Measurements from ENCODE around the gene WFDC12. TPM values are rescaled to one million over a fixed set of nuclear protein-coding genes. Genes with fewer than 3 reads are reported as not detected.

The WFDC12 gene
- polyA plus RNA-seq, 1 donor (not counting 4 experiments of a cell fraction or from before 2014, with no cell fraction given): 1.8 TPM

DNA sequence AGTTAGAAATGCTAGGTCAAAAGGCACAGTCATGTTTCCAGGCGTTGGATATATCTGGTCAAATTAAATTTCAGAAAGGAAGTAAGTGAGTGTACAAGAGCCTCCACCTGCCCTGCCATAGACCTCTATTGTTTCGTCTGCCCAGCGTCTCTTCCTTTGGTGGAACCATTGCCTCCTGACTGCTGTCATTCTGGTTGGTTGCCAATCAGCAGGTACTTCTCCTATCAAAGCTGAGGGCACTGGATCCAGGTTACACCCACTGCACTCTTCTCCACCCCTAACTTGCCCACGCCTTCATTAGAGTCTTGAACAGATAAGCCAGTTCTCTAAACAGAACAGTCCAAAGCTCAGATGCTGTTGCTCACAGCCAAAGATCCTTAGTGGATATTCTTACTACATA is 6.7 kb downstream of the WFDC12 start:
- peaks cover 22% of the 10 kb centered on the region for H3K4me1 ChIP-seq (ENCODE audit: control insufficient read depth, extremely low read depth, insufficient read depth, low read length)
- FAIRE-seq (peak; percentile 43), DNase-seq (ENCODE audit: low read depth, low spot score) (no peak)
- dilution Hi-C loops (cut with MboI; ENCODE audit: extremely low pct_ligation_motif_present, low sequenced_read_pairs): no loop called here
- H3K9me3 ChIP-seq (ENCODE audit: control insufficient read depth, low read depth, low read length): no peaks in the 10 kb centered on the region
- H2AFZ ChIP-seq (ENCODE audit: control insufficient read depth, low read length): peak overlapping the region; percentile 35
- H3K9ac ChIP-seq (ENCODE audit: control insufficient read depth, extremely low read depth, insufficient read depth, low read length): no peak overlapping the region
- H3K4me2 ChIP-seq (ENCODE audit: control insufficient read depth, extremely low read depth, insufficient read depth, low read depth, low read length): no peak overlapping the region
- H4K20me1 ChIP-seq (ENCODE audit: control insufficient read depth, extremely low read depth, insufficient read depth, low read length): no peaks in the 10 kb centered on the region
- no peaks in the 10 kb centered on the region for H3K79me2 ChIP-seq (ENCODE audit: control insufficient read depth, insufficient read depth, low read length)
- no peaks in the 10 kb centered on the region for H3K9me1 ChIP-seq (ENCODE audit: control insufficient read depth, extremely low read depth, insufficient read depth, low read length)
- no peak overlapping the region for H3K27ac ChIP-seq (ENCODE audit: control insufficient read depth, insufficient read depth, low read length)
- TF ChIP-seq, protein P1, sequence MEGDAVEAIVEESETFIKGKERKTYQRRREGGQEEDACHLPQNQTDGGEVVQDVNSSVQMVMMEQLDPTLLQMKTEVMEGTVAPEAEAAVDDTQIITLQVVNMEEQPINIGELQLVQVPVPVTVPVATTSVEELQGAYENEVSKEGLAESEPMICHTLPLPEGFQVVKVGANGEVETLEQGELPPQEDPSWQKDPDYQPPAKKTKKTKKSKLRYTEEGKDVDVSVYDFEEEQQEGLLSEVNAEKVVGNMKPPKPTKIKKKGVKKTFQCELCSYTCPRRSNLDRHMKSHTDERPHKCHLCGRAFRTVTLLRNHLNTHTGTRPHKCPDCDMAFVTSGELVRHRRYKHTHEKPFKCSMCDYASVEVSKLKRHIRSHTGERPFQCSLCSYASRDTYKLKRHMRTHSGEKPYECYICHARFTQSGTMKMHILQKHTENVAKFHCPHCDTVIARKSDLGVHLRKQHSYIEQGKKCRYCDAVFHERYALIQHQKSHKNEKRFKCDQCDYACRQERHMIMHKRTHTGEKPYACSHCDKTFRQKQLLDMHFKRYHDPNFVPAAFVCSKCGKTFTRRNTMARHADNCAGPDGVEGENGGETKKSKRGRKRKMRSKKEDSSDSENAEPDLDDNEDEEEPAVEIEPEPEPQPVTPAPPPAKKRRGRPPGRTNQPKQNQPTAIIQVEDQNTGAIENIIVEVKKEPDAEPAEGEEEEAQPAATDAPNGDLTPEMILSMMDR (optimal IDR thresholded peaks at IDR 0.05 in 1 of 3, IDR thresholded peaks at IDR 0.05 in 1 of 3, conservative IDR thresholded peaks at IDR 0.05 in 1 of 3; ENCODE audit: extremely low read depth in 1 of 3, insufficient read depth in 2 of 3, low read length in 3 of 3): no peak
- no peak for TF ChIP-seq EZH2 (IDR thresholded peaks at IDR 0.05; ENCODE audit: low read length)
- H3K36me3 ChIP-seq (ENCODE audit: control insufficient read depth in 2 of 2, extremely low read depth in 1 of 2, insufficient read depth in 2 of 2, low read length in 2 of 2): no peaks in the 10 kb centered on the region
- no peaks in the 10 kb centered on the region for H3K27me3 ChIP-seq (ENCODE audit: control insufficient read depth, extremely low read depth, insufficient read depth, low read length)
- no peak overlapping the region for H3K4me3 ChIP-seq (ENCODE audit: control insufficient read depth in 2 of 3, extremely low read depth in 1 of 3, insufficient read depth in 2 of 3, low read depth in 1 of 3, low read length in 3 of 3)

DNA sequence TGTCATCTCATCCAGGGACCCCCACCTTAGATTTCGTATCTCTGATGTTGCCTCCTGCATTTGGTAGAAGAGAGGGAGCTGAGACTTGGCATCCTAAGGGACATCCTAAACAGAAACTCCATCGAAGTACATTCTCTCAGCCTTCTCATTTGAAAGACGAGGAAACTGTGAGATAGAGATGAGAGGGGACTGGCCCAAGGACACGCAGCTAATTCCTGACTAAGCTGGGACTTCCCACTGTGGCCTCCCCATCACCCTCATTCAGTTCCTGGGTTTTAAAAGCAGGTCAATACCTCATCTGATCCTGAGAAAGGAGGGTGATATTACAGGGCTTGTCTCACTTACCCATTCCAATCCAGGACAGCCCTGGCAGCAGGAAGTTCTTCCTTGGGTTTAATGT is 8.4 kb downstream of the WFDC12 start:
- H3K36me3 ChIP-seq (ENCODE audit: control insufficient read depth in 2 of 2, extremely low read depth in 1 of 2, insufficient read depth in 2 of 2, low read length in 2 of 2): no peaks in the 10 kb centered on the region
- H3K27me3 ChIP-seq (ENCODE audit: control insufficient read depth, extremely low read depth, insufficient read depth, low read length): no peaks in the 10 kb centered on the region
- H4K20me1 ChIP-seq (ENCODE audit: control insufficient read depth, extremely low read depth, insufficient read depth, low read length): no peaks in the 10 kb centered on the region
- no peak for DNase-seq (ENCODE audit: low read depth, low spot score)
- no peak overlapping the region for H3K4me2 ChIP-seq (ENCODE audit: control insufficient read depth, extremely low read depth, insufficient read depth, low read depth, low read length)
- H3K9me1 ChIP-seq (ENCODE audit: control insufficient read depth, extremely low read depth, insufficient read depth, low read length): no peaks in the 10 kb centered on the region
- peak overlapping the region; percentile 57 for H2AFZ ChIP-seq (ENCODE audit: control insufficient read depth, low read length)
- no peak for TF ChIP-seq EZH2 (IDR thresholded peaks at IDR 0.05; ENCODE audit: low read length)
- TF ChIP-seq, protein P1 (optimal IDR thresholded peaks at IDR 0.05 in 1 of 3, IDR thresholded peaks at IDR 0.05 in 1 of 3, conservative IDR thresholded peaks at IDR 0.05 in 1 of 3; ENCODE audit: extremely low read depth in 1 of 3, insufficient read depth in 2 of 3, low read length in 3 of 3): no peak
- H3K4me1 ChIP-seq (ENCODE audit: control insufficient read depth, extremely low read depth, insufficient read depth, low read length): peaks cover 22% of the 10 kb centered on the region
- FAIRE-seq: no peak
- H3K9me3 ChIP-seq (ENCODE audit: control insufficient read depth, low read depth, low read length): no peaks in the 10 kb centered on the region
- dilution Hi-C loops (cut with MboI; ENCODE audit: extremely low pct_ligation_motif_present, low sequenced_read_pairs): no loop called here
- H3K4me3 ChIP-seq (ENCODE audit: control insufficient read depth in 2 of 3, extremely low read depth in 1 of 3, insufficient read depth in 2 of 3, low read depth in 1 of 3, low read length in 3 of 3): no peak overlapping the region
- no peak overlapping the region for H3K27ac ChIP-seq (ENCODE audit: control insufficient read depth, insufficient read depth, low read length)
- H3K79me2 ChIP-seq (ENCODE audit: control insufficient read depth, insufficient read depth, low read length): no peaks in the 10 kb centered on the region
- H3K9ac ChIP-seq (ENCODE audit: control insufficient read depth, extremely low read depth, insufficient read depth, low read length): no peak overlapping the region

Measured in keratinocyte (primary cell).